ENCODE results near the gene NPC1. TPM values are rescaled to one million over a fixed set of nuclear protein-coding genes. Genes with fewer than 3 reads are reported as not detected.

The NPC1 gene
- total and polyA plus RNA-seq, 2 donors (not counting 3 experiments of a cell fraction or from before 2014, with no cell fraction given), result 40.6 to 45.2 TPM

DNA sequence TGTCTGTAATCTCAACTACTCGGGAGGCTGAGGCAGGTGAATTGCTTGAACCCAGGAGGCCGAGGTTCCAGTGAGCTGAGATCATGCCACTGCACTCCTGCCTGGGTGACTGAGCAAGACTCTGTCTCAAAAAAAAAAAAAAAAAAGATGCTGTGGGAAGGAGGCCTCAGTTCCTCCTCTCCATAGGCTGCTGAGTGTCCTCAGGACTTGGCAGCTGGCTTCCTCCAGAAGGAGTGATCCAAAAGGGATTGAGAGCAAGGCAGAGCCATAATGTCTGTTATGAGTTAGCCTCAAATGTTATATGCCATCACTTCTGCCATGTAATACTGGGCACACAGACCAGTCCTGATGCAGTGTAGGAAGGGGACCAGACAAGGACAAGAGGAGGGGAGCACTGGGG is 6.6 kb upstream of the NPC1 start:
- no peak for FAIRE-seq
- Histone ChIP-seq H3K9ac (replicated peaks; ENCODE audit: extremely low read depth, insufficient read depth, low read length) (no peak overlapping the region), H4K20me1 (replicated peaks; ENCODE audit: control insufficient read depth, extremely low read depth, insufficient read depth, low read length) (no peaks in the 10 kb centered on the region), H3K36me3 (ENCODE audit: control insufficient read depth in 2 of 2, extremely low read depth in 1 of 2, insufficient read depth in 2 of 2, low read length in 2 of 2) (no peaks in the 10 kb centered on the region), H3K27me3 (ENCODE audit: control insufficient read depth in 2 of 2, insufficient read depth in 2 of 2, low read length in 2 of 2) (no peaks in the 10 kb centered on the region), H3K4me2 (ENCODE audit: insufficient read depth, low read length) (no peak overlapping the region), H3K27ac (ENCODE audit: insufficient read depth, low read depth, low read length) (peak overlapping the region; percentile 72), H3K79me2 (ENCODE audit: control insufficient read depth, insufficient read depth, low read length) (no peaks in the 10 kb centered on the region), H2AFZ (ENCODE audit: low read depth, low read length) (peak overlapping the region; percentile 36), H3K9me1 (replicated peaks; ENCODE audit: control insufficient read depth, extremely low read depth, insufficient read depth, low read length) (no peaks in the 10 kb centered on the region), H3K9me3 (replicated peaks; ENCODE audit: control insufficient read depth, insufficient read depth, low read length) (no peaks in the 10 kb centered on the region), H3K4me1 (ENCODE audit: control insufficient read depth, extremely low read depth, insufficient read depth, low read length) (peaks cover 11% of the 10 kb centered on the region), H3K4me3 (replicated peaks in 1 of 3; ENCODE audit: insufficient read depth in 1 of 3, low read depth in 1 of 3, low read length in 3 of 3) (no peak overlapping the region)
- intact Hi-C loops (cut with micrococcal nuclease), result no loop called here
- POLR2A ChIA-PET, result no interaction called here
- DNase-seq (ENCODE audit: low read depth, low spot score), result no peak
- TF ChIP-seq POLR2A (IDR thresholded peaks at IDR 0.05; ENCODE audit: low read depth, low read length), result no peak
- TF ChIP-seq, protein P1, sequence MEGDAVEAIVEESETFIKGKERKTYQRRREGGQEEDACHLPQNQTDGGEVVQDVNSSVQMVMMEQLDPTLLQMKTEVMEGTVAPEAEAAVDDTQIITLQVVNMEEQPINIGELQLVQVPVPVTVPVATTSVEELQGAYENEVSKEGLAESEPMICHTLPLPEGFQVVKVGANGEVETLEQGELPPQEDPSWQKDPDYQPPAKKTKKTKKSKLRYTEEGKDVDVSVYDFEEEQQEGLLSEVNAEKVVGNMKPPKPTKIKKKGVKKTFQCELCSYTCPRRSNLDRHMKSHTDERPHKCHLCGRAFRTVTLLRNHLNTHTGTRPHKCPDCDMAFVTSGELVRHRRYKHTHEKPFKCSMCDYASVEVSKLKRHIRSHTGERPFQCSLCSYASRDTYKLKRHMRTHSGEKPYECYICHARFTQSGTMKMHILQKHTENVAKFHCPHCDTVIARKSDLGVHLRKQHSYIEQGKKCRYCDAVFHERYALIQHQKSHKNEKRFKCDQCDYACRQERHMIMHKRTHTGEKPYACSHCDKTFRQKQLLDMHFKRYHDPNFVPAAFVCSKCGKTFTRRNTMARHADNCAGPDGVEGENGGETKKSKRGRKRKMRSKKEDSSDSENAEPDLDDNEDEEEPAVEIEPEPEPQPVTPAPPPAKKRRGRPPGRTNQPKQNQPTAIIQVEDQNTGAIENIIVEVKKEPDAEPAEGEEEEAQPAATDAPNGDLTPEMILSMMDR (IDR thresholded peaks at IDR 0.05; ENCODE audit: extremely low read depth in 1 of 2, insufficient read depth in 1 of 2, low read depth in 1 of 2, low read length in 2 of 2), result no peak
- TF ChIP-seq GATA2 (IDR thresholded peaks at IDR 0.05; ENCODE audit: insufficient read depth, insufficient read length, low read depth, low read length), result no peak
- no peak for TF ChIP-seq JUN (IDR thresholded peaks at IDR 0.05; ENCODE audit: borderline replicate concordance, insufficient read depth, insufficient read length, low read depth)
- TF ChIP-seq MYC (IDR thresholded peaks at IDR 0.05; ENCODE audit: low read depth, low read length), result no peak
- no peak for TF ChIP-seq EZH2 (IDR thresholded peaks at IDR 0.05; ENCODE audit: borderline replicate concordance, low read depth, low read length, severe bottlenecking)
- dilution Hi-C loops (cut with MboI; ENCODE audit: extremely low pct_ligation_motif_present, low sequenced_read_pairs), result no loop called here
- no TSS peak for BruUV-seq (replicated peaks)
- CTCF ChIA-PET, result no interaction called here

- no peak overlapping the region for H3K4me3 ChIP-seq (replicated peaks in 1 of 3; ENCODE audit: insufficient read depth in 1 of 3, low read depth in 1 of 3, low read length in 3 of 3)
- no peaks in the 10 kb centered on the region for H3K9me1 ChIP-seq (replicated peaks; ENCODE audit: control insufficient read depth, extremely low read depth, insufficient read depth, low read length)
- peak overlapping the region; percentile 56 for H2AFZ ChIP-seq (ENCODE audit: low read depth, low read length)
- intact Hi-C loops (cut with micrococcal nuclease) (no loop called here), dilution Hi-C loops (cut with MboI; ENCODE audit: extremely low pct_ligation_motif_present, low sequenced_read_pairs) (no loop called here)
- TF ChIP-seq, protein P1 (IDR thresholded peaks at IDR 0.05; ENCODE audit: extremely low read depth in 1 of 2, insufficient read depth in 1 of 2, low read depth in 1 of 2, low read length in 2 of 2), result no peak
- TF ChIP-seq JUN (IDR thresholded peaks at IDR 0.05; ENCODE audit: borderline replicate concordance, insufficient read depth, insufficient read length, low read depth) (no peak), FOS (IDR thresholded peaks at IDR 0.05; ENCODE audit: borderline replicate concordance, insufficient read depth, low read length) (no peak), MYC (IDR thresholded peaks at IDR 0.05; ENCODE audit: low read depth, low read length) (no peak), EZH2 (IDR thresholded peaks at IDR 0.05; ENCODE audit: borderline replicate concordance, low read depth, low read length, severe bottlenecking) (no peak), POLR2A (IDR thresholded peaks at IDR 0.05; ENCODE audit: low read depth, low read length) (no peak), POLR2AphosphoS5 (IDR thresholded peaks at IDR 0.05; ENCODE audit: insufficient read depth, low read depth, low read length) (no peak), MAX (IDR thresholded peaks at IDR 0.05; ENCODE audit: insufficient read depth, insufficient read length) (no peak), GATA2 (IDR thresholded peaks at IDR 0.05; ENCODE audit: insufficient read depth, insufficient read length, low read depth, low read length) (no peak)
- H3K27me3 ChIP-seq (ENCODE audit: control insufficient read depth in 2 of 2, insufficient read depth in 2 of 2, low read length in 2 of 2), result no peaks in the 10 kb centered on the region
- CTCF ChIA-PET, result interaction anchor here (0.5 to 1.1 kb wide), 2 partner anchors 112 to 118 kb away, joined by 3 read pairs; no protein-coding TSS in a partner anchor
- FAIRE-seq, result peak; percentile 26
- H3K27ac ChIP-seq (ENCODE audit: insufficient read depth, low read depth, low read length), result no peak overlapping the region
- BruUV-seq (replicated peaks), result no TSS peak
- no peak for DNase-seq (ENCODE audit: low read depth, low spot score)
- H3K4me2 ChIP-seq (ENCODE audit: insufficient read depth, low read length), result no peak overlapping the region
- H3K9ac ChIP-seq (replicated peaks; ENCODE audit: extremely low read depth, insufficient read depth, low read length), result no peak overlapping the region
- H3K79me2 ChIP-seq (ENCODE audit: control insufficient read depth, insufficient read depth, low read length), result peaks cover 1% of the 10 kb centered on the region
- no peaks in the 10 kb centered on the region for H3K9me3 ChIP-seq (replicated peaks; ENCODE audit: control insufficient read depth, insufficient read depth, low read length)
- peaks cover 14% of the 10 kb centered on the region for H3K4me1 ChIP-seq (ENCODE audit: control insufficient read depth, extremely low read depth, insufficient read depth, low read length)
- H3K36me3 ChIP-seq (ENCODE audit: control insufficient read depth in 2 of 2, extremely low read depth in 1 of 2, insufficient read depth in 2 of 2, low read length in 2 of 2), result no peaks in the 10 kb centered on the region
- POLR2A ChIA-PET, result no interaction called here
- H4K20me1 ChIP-seq (replicated peaks; ENCODE audit: control insufficient read depth, extremely low read depth, insufficient read depth, low read length), result no peaks in the 10 kb centered on the region
Observed at GRCh38 chr18:23591011-23591410, 4.7 kb upstream of the NPC1 start.

Measured in endothelial cell of umbilical vein (primary cell).